T-helper 2 cell (primary cell): ENCODE results near the gene LSM5.

Source experiments
- DNase-seq, 5 experiments: peaks; one replicate each; pipeline versions ENCODE4 v3.0.0 to v3.0.0-alpha.2; 2012 to 2022
- total RNA-seq, 2 donors: gene quantifications; one replicate each; lab custom pipeline; 2026; lab: John Stamatoyannopoulos, UW

LSM5 gene
- 12.8 to 20.3 reads per million in 2 donors for total RNA-seq

- peak; percentile 70 to 97 (median 83) for DNase-seq
Observed at GRCh38 chr7:32490127-32490796, at the start of gene LSM5. LSM5 (minus strand) TSS chr7:32490380; CDS start chr7:32490365, 15 bp downstream.

GRCh38 chr7:32539366-32539765 is 49.2 kb upstream of the LSM5 start:
- no peak for DNase-seq

GRCh38 chr7:32537760-32538159 is 47.6 kb upstream of the LSM5 start:
- DNase-seq: no peak

- no peak for DNase-seq
Observed at GRCh38 chr7:32536585-32536984, 46.4 kb upstream of the LSM5 start.

- no peak for DNase-seq
Observed at GRCh38 chr7:32536016-32536415, 45.8 kb upstream of the LSM5 start.

GRCh38 chr7:32535162-32535702 is 45.1 kb upstream of the LSM5 start:
- no peak for DNase-seq

- no peak for DNase-seq
Observed at GRCh38 chr7:32533276-32534029, 43.3 kb upstream of the LSM5 start.

GRCh38 chr7:32532716-32533115 is 42.5 kb upstream of the LSM5 start:
- DNase-seq: no peak

- no peak for DNase-seq
Observed at GRCh38 chr7:32532086-32532485, 41.9 kb upstream of the LSM5 start.

GRCh38 chr7:32531402-32531801 is 41.2 kb upstream of the LSM5 start:
- DNase-seq: no peak

GRCh38 chr7:32525839-32526238 is 35.7 kb upstream of the LSM5 start:
- DNase-seq: no peak

- no peak for DNase-seq
Observed at GRCh38 chr7:32524631-32525030, 34.5 kb upstream of the LSM5 start.

GRCh38 chr7:32522746-32523530 is 32.8 kb upstream of the LSM5 start:
- DNase-seq: no peak

- DNase-seq: no peak
Observed at GRCh38 chr7:32519763-32520162, 29.6 kb upstream of the LSM5 start.

- peak in 1 of 5 experiments; percentile 50 for DNase-seq
Observed at GRCh38 chr7:32518534-32519140, 28.5 kb upstream of the LSM5 start.

GRCh38 chr7:32516551-32517100 is 26.4 kb upstream of the LSM5 start:
- DNase-seq: no peak

- no peak for DNase-seq
Observed at GRCh38 chr7:32515890-32516550, 25.8 kb upstream of the LSM5 start.

GRCh38 chr7:32513210-32513609 is 23.0 kb upstream of the LSM5 start:
- no peak for DNase-seq

- DNase-seq: no peak
Observed at GRCh38 chr7:32511791-32512190, 21.6 kb upstream of the LSM5 start.

- DNase-seq: no peak
Observed at GRCh38 chr7:32507414-32507813, 17.2 kb upstream of the LSM5 start.

- peak in 1 of 5 experiments; percentile 20 for DNase-seq
Observed at GRCh38 chr7:32506266-32507054, 16.3 kb upstream of the LSM5 start.
